Spleen (tissue), 11 donors: ENCODE results near the gene EME1. TPM values are rescaled to one million over a fixed set of nuclear protein-coding genes. Genes with fewer than 3 reads are reported as not detected.

ENCODE experiments used
- DNase-seq: peaks from one replicate; pipeline ENCODE4 v3.0.0-alpha.2; 2020
- H3K27ac ChIP-seq, 8 donors: fragments of 200-600 bp; sonication (generic) in 7 of 8; 1 replicate in 4 of 8; 2 replicates in 4 of 8; pipeline versions ENCODE4 v1.5.0 to v1.8.0; 2016 to 2021; ENCODE audit warnings: inconsistent platforms in 4 of 8, mild to moderate bottlenecking in 4 of 8, moderate library complexity in 1 of 8
- H3K27me3 ChIP-seq, 7 donors: fragments of 200-600 bp; sonication (generic) in 6 of 7; replicated peaks in 1 of 7; 1 replicate in 4 of 7; 2 replicates in 3 of 7; pipeline versions ENCODE4 v1.5.0 to v1.8.0; 2016 to 2021; ENCODE audit warnings: inconsistent platforms in 3 of 7, mild to moderate bottlenecking in 1 of 7
- H3K36me3 ChIP-seq, 6 donors: fragments of 200-600 bp; sonication (generic) in 5 of 6; 1 replicate in 4 of 6; 2 replicates in 2 of 6; pipeline versions ENCODE4 v1.5.0 to v1.8.0; 2016 to 2021; ENCODE audit warnings: inconsistent platforms in 2 of 6
- H3K4me1 ChIP-seq, 6 donors: fragments of 200-600 bp; sonication (generic) in 5 of 6; 1 replicate in 3 of 6; 2 replicates in 3 of 6; pipeline versions ENCODE4 v1.5.0 to v1.8.0; 2016 to 2021; ENCODE audit warnings: inconsistent platforms in 3 of 6
- H3K4me3 ChIP-seq, 8 donors: fragments of 200-600 bp; sonication (generic) in 7 of 8; 1 replicate in 4 of 8; 2 replicates in 4 of 8; pipeline versions ENCODE4 v1.5.0 to v1.8.0; 2016 to 2021; ENCODE audit warnings: inconsistent platforms in 4 of 8, mild to moderate bottlenecking in 4 of 8, moderate library complexity in 2 of 8
- H3K9me3 ChIP-seq, 8 donors: fragments of 200-600 bp; sonication (generic) in 7 of 8; 1 replicate in 4 of 8; 2 replicates in 4 of 8; pipeline versions ENCODE4 v1.5.0 to v1.8.0; 2016 to 2021; ENCODE audit warnings: inconsistent platforms in 4 of 8
- POLR2A ChIP-seq, 3 donors: fragments of 450-650 bp; IDR thresholded peaks; one replicate each; pipeline ENCODE4 v1.5.1; 2017; ENCODE audit warnings: antibody characterized with exemption in 3 of 3, mild to moderate bottlenecking in 1 of 3
- POLR2AphosphoS5 ChIP-seq, 3 donors: sonication (generic); formaldehyde crosslinking; IDR thresholded peaks; one replicate each; pipeline ENCODE4 v1.5.1; 2017; ENCODE audit warnings: antibody characterized with exemption in 3 of 3
- WGBS, 5 donors: extraction: QIAGEN DNeasy Blood & Tissue Kit in 3 of 5; methylation state at CpG; one replicate each; pipeline versions ENCODE4 v1.1.5 to v1.1.7; 2013 to 2018; 5-methylcytosine and 5-hydroxymethylcytosine counted together
- intact Hi-C: fragments of 100-400 bp; cut with DNase I; formaldehyde crosslinking; loops from one replicate; pipeline ENCODE4 v1.15.0; 2023; ENCODE audit warnings: low total_unique reads
- polyA plus RNA-seq, 3 donors: library from polyadenylated mRNA; stranded (reverse); fragments of 200-250 nt; gene quantifications; one replicate each; pipeline ENCODE4 v1.2.1, GENCODE V29; 2013
- total RNA-seq, 7 donors: library from RNA; depleted of rRNA in 3 of 7; stranded (reverse); fragments of >200 nt in 3 of 7; fragmentation: NEBNext Ultra II Directional in 4 of 7; extraction: Animal tissue kit (Norgen Biotek cat#: 25700) in 4 of 7; gene quantifications; one replicate each; pipeline versions ENCODE4 v1.1.0 to v1.2.1, GENCODE V29; 2016 to 2021
- TF ChIP-seq, protein P1 (sequence below), 11 experiments: fragments of 200-600 bp in 7 of 11; fragments of 450-650 bp in 4 of 11; sonication (generic) in 4 of 11; IDR thresholded peaks in 8 of 11; conservative IDR thresholded peaks in 3 of 11; 1 replicate in 7 of 11; 2 replicates in 4 of 11; pipeline versions ENCODE4 v1.4.0 to v1.8.0; 2016 to 2021; ENCODE audit warnings: antibody characterized with exemption in 11 of 11, inconsistent platforms in 4 of 11, mild to moderate bottlenecking in 1 of 11
- donor health status: healthy with polysubstance abuse.
- donor health status: DM: no; HTN: no; CAD: no; lungs with moderate emphysema.
- donor health status: DM: no; HTN: no; CAD: no.
- donor health status: Bipolar disorder and iron deficiency.
- donor health status: healthy.
- donor health status: DM: no; HTN: no; CAD: no.
- donor health status: DM: yes; HTN: yes; CAD: no.

Gene EME1
- total and polyA plus RNA-seq, 10 donors = 0.66 to 3.6 (median 1.9) TPM

GRCh38 chr17:50356418-50356817, 16.6 kb upstream of the EME1 start:
- Histone ChIP-seq H3K4me3 (no peak overlapping the region), H3K27ac (no peak overlapping the region), H3K36me3 (peaks cover 0 to 97% (median 67%) of the 10 kb centered on the region in 6 donors), H3K9me3 (no peaks in the 10 kb centered on the region), H3K4me1 (peaks cover 0 to 5% (median 0%) of the 10 kb centered on the region in 6 donors), H3K27me3 (no peaks in the 10 kb centered on the region)
- intact Hi-C loops = no loop called here
- WGBS, 5 donors = 94 to 100% (median 98%) methylated on average over 4 to 12 of the region's 12 CpGs
- TF ChIP-seq POLR2AphosphoS5 (IDR thresholded peaks at IDR 0.05) (peak in 1 of 3 donors; percentile 13), POLR2A (IDR thresholded peaks at IDR 0.05) (no peak)
- peak; percentile 59 for DNase-seq

DNA sequence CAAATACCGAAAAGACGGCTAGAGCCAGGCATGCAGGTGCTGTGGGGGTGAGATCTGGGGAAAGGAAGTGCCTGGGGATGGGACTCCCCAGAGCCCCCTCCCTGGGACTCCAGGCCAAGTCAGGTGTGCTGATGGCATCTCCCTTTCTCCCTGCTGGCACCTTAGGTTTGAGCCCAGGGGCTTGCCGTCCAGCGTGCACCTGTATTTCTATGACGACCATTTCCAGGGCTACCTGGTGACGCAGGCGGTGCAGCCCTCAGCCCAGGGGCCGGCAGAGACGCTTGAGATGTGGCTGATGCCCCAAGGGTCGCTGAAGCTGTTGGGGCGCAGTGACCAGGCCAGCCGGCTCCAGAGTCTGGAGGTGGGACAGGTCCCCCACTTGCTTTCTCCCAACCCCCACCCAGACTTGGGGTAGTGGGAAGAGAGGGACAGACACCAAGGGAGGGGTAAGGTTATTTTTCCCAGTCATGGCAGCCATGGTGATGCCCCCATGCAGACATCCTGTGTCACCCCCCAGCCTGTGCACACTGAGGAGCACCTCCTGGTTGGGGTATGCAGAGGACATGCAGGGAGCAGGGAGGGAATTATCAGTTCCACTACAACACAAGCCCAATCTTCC, 16.0 kb upstream of the EME1 start:
- H3K36me3 ChIP-seq = peaks cover 0 to 93% (median 67%) of the 10 kb centered on the region in 6 donors
- no peak overlapping the region for H3K27ac ChIP-seq
- TF ChIP-seq POLR2AphosphoS5 (IDR thresholded peaks at IDR 0.05) = no peak
- no peak for TF ChIP-seq POLR2A (IDR thresholded peaks at IDR 0.05)
- TF ChIP-seq, protein P1, sequence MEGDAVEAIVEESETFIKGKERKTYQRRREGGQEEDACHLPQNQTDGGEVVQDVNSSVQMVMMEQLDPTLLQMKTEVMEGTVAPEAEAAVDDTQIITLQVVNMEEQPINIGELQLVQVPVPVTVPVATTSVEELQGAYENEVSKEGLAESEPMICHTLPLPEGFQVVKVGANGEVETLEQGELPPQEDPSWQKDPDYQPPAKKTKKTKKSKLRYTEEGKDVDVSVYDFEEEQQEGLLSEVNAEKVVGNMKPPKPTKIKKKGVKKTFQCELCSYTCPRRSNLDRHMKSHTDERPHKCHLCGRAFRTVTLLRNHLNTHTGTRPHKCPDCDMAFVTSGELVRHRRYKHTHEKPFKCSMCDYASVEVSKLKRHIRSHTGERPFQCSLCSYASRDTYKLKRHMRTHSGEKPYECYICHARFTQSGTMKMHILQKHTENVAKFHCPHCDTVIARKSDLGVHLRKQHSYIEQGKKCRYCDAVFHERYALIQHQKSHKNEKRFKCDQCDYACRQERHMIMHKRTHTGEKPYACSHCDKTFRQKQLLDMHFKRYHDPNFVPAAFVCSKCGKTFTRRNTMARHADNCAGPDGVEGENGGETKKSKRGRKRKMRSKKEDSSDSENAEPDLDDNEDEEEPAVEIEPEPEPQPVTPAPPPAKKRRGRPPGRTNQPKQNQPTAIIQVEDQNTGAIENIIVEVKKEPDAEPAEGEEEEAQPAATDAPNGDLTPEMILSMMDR (IDR thresholded peaks at IDR 0.05 in 8 of 11, conservative IDR thresholded peaks at IDR 0.05 in 3 of 11) = no peak
- no peak for DNase-seq
- no peak overlapping the region for H3K4me3 ChIP-seq
- no peaks in the 10 kb centered on the region for H3K27me3 ChIP-seq
- WGBS, 5 donors = 92 to 96% (median 94%) methylated on average over 9 to 12 of the region's 12 CpGs
- intact Hi-C loops = no loop called here
- H3K9me3 ChIP-seq = no peaks in the 10 kb centered on the region
- H3K4me1 ChIP-seq = peaks cover 0 to 11% (median under 1%) of the 10 kb centered on the region in 6 donors

DNA sequence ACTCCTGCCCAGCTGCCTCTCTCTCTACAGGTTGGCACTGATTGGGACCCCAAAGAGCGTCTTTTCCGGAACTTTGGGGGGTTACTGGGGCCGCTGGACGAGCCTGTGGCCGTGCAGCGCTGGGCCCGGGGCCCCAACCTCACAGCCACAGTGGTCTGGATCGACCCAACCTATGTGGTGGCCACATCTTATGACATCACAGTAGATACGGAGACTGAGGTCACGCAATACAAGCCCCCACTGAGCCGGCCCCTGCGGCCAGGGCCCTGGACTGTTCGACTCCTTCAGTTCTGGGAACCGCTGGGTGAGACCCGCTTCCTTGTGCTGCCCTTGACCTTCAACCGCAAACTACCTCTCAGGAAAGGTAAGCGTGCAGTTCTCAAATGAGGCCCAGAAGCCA, 14.9 kb upstream of the EME1 start:
- TF ChIP-seq POLR2A (IDR thresholded peaks at IDR 0.05) (no peak), POLR2AphosphoS5 (IDR thresholded peaks at IDR 0.05) (peak in 1 of 3 donors; percentile 33)
- no peak overlapping the region for H3K27ac ChIP-seq
- 92 to 96% (median 94%) methylated on average over 8 to 17 of the region's 17 CpGs for WGBS, 5 donors
- H3K27me3 ChIP-seq = no peaks in the 10 kb centered on the region
- H3K36me3 ChIP-seq = peaks cover 0 to 81% (median 63%) of the 10 kb centered on the region in 6 donors
- DNase-seq = no peak
- intact Hi-C loops = no loop called here
- peaks cover 6 to 15% (median 8%) of the 10 kb centered on the region in 6 donors for H3K4me1 ChIP-seq
- no peaks in the 10 kb centered on the region for H3K9me3 ChIP-seq
- no peak overlapping the region for H3K4me3 ChIP-seq

DNA sequence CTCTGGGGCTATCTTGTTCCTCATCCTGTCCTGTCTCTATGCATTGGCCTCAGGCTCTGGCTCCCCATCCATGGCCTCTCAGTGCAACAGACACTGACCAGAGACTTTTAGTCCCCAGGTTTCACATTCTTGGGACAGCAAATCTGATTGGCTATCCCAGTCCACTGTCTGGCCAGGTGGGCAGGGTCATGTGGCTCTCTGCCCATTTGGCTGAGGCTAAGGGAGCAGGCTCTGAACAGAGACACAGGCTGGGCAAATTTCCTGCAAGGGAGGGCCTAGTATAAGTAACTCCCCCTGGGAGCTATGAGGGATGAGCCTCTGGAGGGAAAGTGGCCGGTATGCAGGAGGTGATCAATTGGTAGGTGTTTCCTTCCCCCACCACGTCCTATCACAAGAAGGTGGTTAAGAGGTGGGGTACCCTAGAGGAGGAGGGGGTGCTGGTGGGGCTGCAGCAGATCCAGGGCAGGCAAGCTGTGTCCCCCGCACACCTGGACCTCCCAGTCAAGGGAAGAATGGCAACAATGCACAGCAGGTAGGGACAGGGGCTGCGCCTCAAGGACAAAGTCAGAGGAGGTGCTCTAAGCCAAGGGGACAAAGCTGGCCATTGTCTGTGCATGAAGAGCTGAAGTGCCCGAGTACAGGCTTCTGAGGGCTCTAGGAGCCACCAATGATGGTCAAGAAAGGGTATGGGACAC, 13.9 kb upstream of the EME1 start:
- H3K27me3 ChIP-seq = no peaks in the 10 kb centered on the region
- peaks cover 6 to 15% (median 8%) of the 10 kb centered on the region in 6 donors for H3K4me1 ChIP-seq
- intact Hi-C loops = no loop called here
- no peaks in the 10 kb centered on the region for H3K9me3 ChIP-seq
- peaks cover 0 to 74% (median 56%) of the 10 kb centered on the region in 6 donors for H3K36me3 ChIP-seq
- DNase-seq = no peak
- H3K4me3 ChIP-seq = no peak overlapping the region
- WGBS, 5 donors = 72 to 87% (median 86%) methylated on average over 5 of the region's 5 CpGs
- TF ChIP-seq, protein P1 (IDR thresholded peaks at IDR 0.05 in 8 of 11, conservative IDR thresholded peaks at IDR 0.05 in 3 of 11) = no peak
- no peak for TF ChIP-seq POLR2AphosphoS5 (IDR thresholded peaks at IDR 0.05)
- no peak for TF ChIP-seq POLR2A (IDR thresholded peaks at IDR 0.05)
- H3K27ac ChIP-seq = no peak overlapping the region

DNA sequence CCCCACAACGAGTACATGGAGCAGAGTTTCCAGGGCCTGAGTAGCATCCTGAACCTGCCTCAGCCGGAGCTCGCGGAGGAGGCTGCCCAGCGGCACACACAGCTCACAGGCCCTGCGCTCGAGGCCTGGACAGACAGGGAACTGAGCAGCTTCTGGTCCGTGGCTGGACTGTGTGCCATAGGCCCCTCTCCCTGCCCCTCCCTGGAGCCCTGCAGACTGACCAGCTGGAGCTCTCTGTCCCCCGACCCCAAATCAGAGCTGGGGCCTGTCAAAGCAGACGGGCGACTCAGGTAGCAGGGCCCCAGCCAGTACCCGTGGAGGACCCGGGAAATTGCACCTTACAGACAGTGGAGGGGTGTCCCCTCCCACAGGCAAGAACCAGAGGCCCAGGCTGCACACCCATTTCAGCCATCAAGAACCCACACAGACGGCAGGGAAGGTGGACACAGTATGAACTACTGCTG, 13.0 kb upstream of the EME1 start:
- DNase-seq = no peak
- WGBS, 5 donors = 64 to 92% (median 88%) methylated on average over 1 to 14 of the region's 14 CpGs
- TF ChIP-seq POLR2A (IDR thresholded peaks at IDR 0.05) (no peak), POLR2AphosphoS5 (IDR thresholded peaks at IDR 0.05) (peak in 1 of 3 donors; percentile 36)
- H3K4me1 ChIP-seq = peaks cover 6 to 15% (median 8%) of the 10 kb centered on the region in 6 donors
- intact Hi-C loops = no loop called here
- H3K27ac ChIP-seq = no peak overlapping the region
- no peaks in the 10 kb centered on the region for H3K9me3 ChIP-seq
- H3K4me3 ChIP-seq = no peak overlapping the region
- H3K36me3 ChIP-seq = peaks cover 0 to 74% (median 48%) of the 10 kb centered on the region in 6 donors
- no peaks in the 10 kb centered on the region for H3K27me3 ChIP-seq
